Omental fat pad (tissue), 4 donors: ENCODE data around the gene BRCA2. TPM values are rescaled to one million over a fixed set of nuclear protein-coding genes. Genes with fewer than 3 reads are reported as not detected.
"Not testable (repeated sequence)": the region's sequence is repeated elsewhere in the genome, so short reads cannot be mapped to it uniquely, and the experiment has no call there.

Experiments
- ATAC-seq: fragments of 150-250 bp; one replicate; pipeline ENCODE4 v1.9.1; 2016; ENCODE audit warnings: mild to moderate bottlenecking, moderate library complexity; ENCODE audit not compliant: low FRiP score
- DNase-seq: peaks from one replicate; pipeline ENCODE4 v3.0.0-alpha.2; 2019; ENCODE audit warnings: low spot score
- total RNA-seq, 4 donors: library from RNA; depleted of rRNA; stranded (reverse); fragments of >200 nt; gene quantifications; one replicate each; pipeline ENCODE4 v1.1.0, GENCODE V29; 2016
- TF ChIP-seq, protein P1 (sequence below), 3 donors: fragments of 450-650 bp; IDR thresholded peaks; one replicate each; pipeline ENCODE4 v1.5.1; 2016 to 2017; ENCODE audit warnings: antibody characterized with exemption in 3 of 3, mild to moderate bottlenecking in 3 of 3, moderate library complexity in 2 of 3

BRCA2 gene
- total RNA-seq, 4 donors from 2014 or later = 2.0 to 3.3 (median 2.5) TPM

DNA sequence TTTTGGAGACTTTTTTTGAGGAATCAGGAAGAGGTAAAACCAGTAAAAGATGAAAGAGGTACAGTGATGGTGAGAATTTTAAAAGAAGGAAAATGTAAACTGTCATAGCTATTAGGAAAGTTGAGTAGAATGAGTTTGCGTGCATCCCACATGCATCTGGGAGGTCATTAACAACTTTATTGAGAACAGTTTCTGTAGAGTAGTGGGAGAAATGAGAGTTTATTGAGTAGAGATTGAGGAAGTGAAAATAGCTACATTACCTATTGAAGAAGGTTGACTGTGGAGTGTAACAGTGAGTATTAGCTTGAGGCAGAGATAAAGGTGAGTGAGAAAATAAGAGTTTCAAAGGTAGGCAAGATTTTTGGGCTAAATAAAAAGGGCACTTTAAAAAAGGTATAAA, 38.7 kb downstream of the BRCA2 start:
- ATAC-seq (no peak), DNase-seq (no peak)
- TF ChIP-seq, protein P1, sequence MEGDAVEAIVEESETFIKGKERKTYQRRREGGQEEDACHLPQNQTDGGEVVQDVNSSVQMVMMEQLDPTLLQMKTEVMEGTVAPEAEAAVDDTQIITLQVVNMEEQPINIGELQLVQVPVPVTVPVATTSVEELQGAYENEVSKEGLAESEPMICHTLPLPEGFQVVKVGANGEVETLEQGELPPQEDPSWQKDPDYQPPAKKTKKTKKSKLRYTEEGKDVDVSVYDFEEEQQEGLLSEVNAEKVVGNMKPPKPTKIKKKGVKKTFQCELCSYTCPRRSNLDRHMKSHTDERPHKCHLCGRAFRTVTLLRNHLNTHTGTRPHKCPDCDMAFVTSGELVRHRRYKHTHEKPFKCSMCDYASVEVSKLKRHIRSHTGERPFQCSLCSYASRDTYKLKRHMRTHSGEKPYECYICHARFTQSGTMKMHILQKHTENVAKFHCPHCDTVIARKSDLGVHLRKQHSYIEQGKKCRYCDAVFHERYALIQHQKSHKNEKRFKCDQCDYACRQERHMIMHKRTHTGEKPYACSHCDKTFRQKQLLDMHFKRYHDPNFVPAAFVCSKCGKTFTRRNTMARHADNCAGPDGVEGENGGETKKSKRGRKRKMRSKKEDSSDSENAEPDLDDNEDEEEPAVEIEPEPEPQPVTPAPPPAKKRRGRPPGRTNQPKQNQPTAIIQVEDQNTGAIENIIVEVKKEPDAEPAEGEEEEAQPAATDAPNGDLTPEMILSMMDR (IDR thresholded peaks at IDR 0.05) = no peak

DNA sequence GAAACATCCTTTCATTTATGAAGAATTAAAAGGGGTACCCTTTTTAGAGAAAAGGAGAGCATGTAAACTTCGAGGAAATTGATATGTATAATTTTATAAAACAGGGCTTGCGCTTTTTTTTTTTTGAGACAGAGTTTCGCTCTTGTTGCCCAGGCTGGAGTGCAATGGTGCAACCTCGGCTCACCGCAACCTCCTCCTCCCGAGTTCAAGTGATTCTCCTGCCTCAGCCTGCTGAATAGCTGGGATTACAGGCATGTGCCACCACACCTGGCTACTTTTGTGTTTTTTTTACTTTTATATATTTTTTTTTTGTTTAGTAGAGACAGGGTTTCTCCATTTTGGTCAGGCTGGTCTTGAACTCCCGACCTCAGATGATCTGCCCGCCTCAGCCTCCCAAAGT, 40.6 kb downstream of the BRCA2 start:
- not testable (repeated sequence) for ATAC-seq, DNase-seq

DNA sequence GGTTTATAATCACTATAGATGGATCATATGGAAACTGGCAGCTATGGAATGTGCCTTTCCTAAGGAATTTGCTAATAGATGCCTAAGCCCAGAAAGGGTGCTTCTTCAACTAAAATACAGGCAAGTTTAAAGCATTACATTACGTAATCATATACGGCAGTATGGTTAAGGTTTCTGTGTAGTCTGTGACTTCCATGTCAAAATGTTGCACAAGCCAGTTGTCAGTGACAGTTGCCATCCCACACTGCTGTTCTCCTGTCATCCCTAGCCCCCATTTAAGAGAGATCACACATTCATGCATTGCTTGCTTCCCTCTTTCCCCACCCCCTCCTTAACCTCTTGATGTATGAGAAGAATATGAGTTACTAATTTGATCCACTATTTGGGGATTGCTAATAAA, 47.3 kb downstream of the BRCA2 start:
- DNase-seq (no peak), ATAC-seq (no peak)
- TF ChIP-seq, protein P1 (IDR thresholded peaks at IDR 0.05) = no peak

- no peak for DNase-seq
- TF ChIP-seq, protein P1 (IDR thresholded peaks at IDR 0.05) = no peak
- ATAC-seq = no peak
Measured at GRCh38 chr13:32370805-32371204, 55.5 kb downstream of the BRCA2 start.

- ATAC-seq (no peak), DNase-seq (no peak)
- TF ChIP-seq, protein P1 (IDR thresholded peaks at IDR 0.05) = no peak
Measured at GRCh38 chr13:32376642-32377415, 61.5 kb downstream of the BRCA2 start.

GRCh38 chr13:32378012-32378411, 62.7 kb downstream of the BRCA2 start:
- no peak for ATAC-seq
- no peak for DNase-seq
- TF ChIP-seq, protein P1 (IDR thresholded peaks at IDR 0.05) = no peak

DNA sequence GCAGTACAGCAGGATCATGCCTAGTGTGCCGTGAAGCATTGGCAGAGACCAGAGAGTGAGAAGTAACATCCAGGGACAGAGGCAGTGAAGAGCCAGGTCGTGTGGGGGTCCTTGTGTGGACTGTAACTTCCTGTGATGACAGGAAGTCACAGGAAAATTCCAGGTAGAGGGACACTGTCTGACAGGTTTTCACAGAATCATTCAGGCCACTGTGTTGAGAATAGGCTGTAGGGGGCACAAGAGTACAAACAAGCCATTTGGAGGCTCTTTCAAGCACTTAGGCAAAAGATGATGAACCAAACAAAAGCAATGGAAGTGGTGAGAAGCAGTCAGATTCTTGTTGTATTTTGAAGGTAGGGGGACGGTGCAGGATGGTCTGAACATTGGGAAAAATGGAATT, 66.2 kb downstream of the BRCA2 start:
- no peak for ATAC-seq

More for the DNA sequence above, 66.2 kb downstream of the BRCA2 start:
- no peak for DNase-seq
- TF ChIP-seq, protein P1 (IDR thresholded peaks at IDR 0.05) = no peak
